ENCODE results near the gene BCL2L14.

BCL2L14 gene

DNA sequence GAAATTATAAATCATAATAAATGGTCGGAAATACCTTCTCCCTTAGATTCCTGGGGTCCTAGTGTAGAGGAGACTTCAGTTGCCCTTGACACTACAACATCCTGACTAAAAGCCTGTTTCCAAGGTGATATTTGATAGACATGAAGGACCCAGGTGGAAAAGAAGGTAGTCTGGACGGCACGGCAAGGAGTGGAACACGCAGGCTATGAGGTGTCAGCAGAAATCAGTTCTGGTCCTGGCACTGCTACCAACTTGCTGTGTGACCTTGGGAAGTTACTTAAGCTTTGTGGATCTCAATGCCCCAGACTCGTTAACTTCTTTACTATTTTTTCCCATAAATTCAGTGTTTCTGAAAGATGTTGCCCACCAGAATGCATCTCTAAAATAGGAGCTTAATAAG, 36.9 kb upstream of the BCL2L14 start:
- H2AFZ ChIP-seq (ENCODE audit: low read length): no peak overlapping the region
- no peaks in the 10 kb centered on the region for H3K79me2 ChIP-seq (ENCODE audit: insufficient read depth, low read length)
- H4K20me1 ChIP-seq (ENCODE audit: insufficient read depth, low read length): no peaks in the 10 kb centered on the region
- TF ChIP-seq EZH2 (IDR thresholded peaks at IDR 0.05; ENCODE audit: borderline replicate concordance, low read length): no peak
- TF ChIP-seq, protein P1, sequence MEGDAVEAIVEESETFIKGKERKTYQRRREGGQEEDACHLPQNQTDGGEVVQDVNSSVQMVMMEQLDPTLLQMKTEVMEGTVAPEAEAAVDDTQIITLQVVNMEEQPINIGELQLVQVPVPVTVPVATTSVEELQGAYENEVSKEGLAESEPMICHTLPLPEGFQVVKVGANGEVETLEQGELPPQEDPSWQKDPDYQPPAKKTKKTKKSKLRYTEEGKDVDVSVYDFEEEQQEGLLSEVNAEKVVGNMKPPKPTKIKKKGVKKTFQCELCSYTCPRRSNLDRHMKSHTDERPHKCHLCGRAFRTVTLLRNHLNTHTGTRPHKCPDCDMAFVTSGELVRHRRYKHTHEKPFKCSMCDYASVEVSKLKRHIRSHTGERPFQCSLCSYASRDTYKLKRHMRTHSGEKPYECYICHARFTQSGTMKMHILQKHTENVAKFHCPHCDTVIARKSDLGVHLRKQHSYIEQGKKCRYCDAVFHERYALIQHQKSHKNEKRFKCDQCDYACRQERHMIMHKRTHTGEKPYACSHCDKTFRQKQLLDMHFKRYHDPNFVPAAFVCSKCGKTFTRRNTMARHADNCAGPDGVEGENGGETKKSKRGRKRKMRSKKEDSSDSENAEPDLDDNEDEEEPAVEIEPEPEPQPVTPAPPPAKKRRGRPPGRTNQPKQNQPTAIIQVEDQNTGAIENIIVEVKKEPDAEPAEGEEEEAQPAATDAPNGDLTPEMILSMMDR (IDR thresholded peaks at IDR 0.05; ENCODE audit: low read length): no peak
- no peaks in the 10 kb centered on the region for H3K36me3 ChIP-seq (ENCODE audit: insufficient read depth, low read length)
- H3K4me3 ChIP-seq (ENCODE audit: low read depth, low read length, poor library complexity, severe bottlenecking): peak overlapping the region; percentile 51
- peaks cover 45% of the 10 kb centered on the region for H3K4me1 ChIP-seq (ENCODE audit: insufficient read depth, low read length, severe bottlenecking)
- H3K27me3 ChIP-seq (ENCODE audit: insufficient read depth, low read length): no peaks in the 10 kb centered on the region
- no peak overlapping the region; the same call in 1 of the 2 replicates for H3K9ac ChIP-seq (ENCODE audit: low read length)
- peak overlapping the region; percentile 17 for H3K27ac ChIP-seq (ENCODE audit: low read depth, low read length, poor library complexity, severe bottlenecking)
- no peaks in the 10 kb centered on the region for H3K9me2 ChIP-seq (ENCODE audit: low read depth, low read length)
- no peaks in the 10 kb centered on the region for H3F3A ChIP-seq (ENCODE audit: insufficient read depth, low read length)
- H3K9me3 ChIP-seq (ENCODE audit: low read length): no peaks in the 10 kb centered on the region
- H3K4me2 ChIP-seq (ENCODE audit: low read length): peak overlapping the region; percentile 68; the same call in 1 of the 2 replicates

DNA sequence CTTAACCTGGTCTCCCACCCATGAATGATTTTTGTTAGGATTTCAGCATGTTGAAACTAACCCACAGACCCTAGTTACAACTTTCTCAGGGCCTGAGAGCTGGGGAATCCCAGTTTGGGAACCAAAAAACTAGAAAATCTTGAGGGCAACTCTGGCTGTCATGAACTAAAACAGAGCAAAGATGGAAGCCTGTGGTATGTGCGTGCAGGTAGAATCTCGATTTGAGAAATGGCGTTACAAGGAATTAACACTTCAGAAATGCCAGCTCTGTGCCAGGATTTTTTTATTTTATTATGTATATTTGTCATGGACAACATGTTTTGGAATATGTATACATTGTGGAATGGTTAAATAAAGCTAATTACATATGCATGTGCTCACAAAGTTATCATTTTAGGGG, 36.4 kb upstream of the BCL2L14 start:
- Histone ChIP-seq H3F3A (ENCODE audit: insufficient read depth, low read length) (no peaks in the 10 kb centered on the region), H3K4me2 (ENCODE audit: low read length) (no peak overlapping the region), H3K9ac (ENCODE audit: low read length) (no peak overlapping the region; the same call in 1 of the 2 replicates), H3K4me3 (ENCODE audit: low read depth, low read length, poor library complexity, severe bottlenecking) (no peak overlapping the region), H3K27ac (ENCODE audit: low read depth, low read length, poor library complexity, severe bottlenecking) (peak overlapping the region; percentile 17), H2AFZ (ENCODE audit: low read length) (no peak overlapping the region), H4K20me1 (ENCODE audit: insufficient read depth, low read length) (no peaks in the 10 kb centered on the region), H3K4me1 (ENCODE audit: insufficient read depth, low read length, severe bottlenecking) (peaks cover 40% of the 10 kb centered on the region), H3K36me3 (ENCODE audit: insufficient read depth, low read length) (no peaks in the 10 kb centered on the region), H3K9me3 (ENCODE audit: low read length) (no peaks in the 10 kb centered on the region), H3K79me2 (ENCODE audit: insufficient read depth, low read length) (no peaks in the 10 kb centered on the region), H3K27me3 (ENCODE audit: insufficient read depth, low read length) (no peaks in the 10 kb centered on the region), H3K9me2 (ENCODE audit: low read depth, low read length) (no peaks in the 10 kb centered on the region)
- TF ChIP-seq, protein P1 (IDR thresholded peaks at IDR 0.05; ENCODE audit: low read length): no peak
- TF ChIP-seq EZH2 (IDR thresholded peaks at IDR 0.05; ENCODE audit: borderline replicate concordance, low read length): no peak

DNA sequence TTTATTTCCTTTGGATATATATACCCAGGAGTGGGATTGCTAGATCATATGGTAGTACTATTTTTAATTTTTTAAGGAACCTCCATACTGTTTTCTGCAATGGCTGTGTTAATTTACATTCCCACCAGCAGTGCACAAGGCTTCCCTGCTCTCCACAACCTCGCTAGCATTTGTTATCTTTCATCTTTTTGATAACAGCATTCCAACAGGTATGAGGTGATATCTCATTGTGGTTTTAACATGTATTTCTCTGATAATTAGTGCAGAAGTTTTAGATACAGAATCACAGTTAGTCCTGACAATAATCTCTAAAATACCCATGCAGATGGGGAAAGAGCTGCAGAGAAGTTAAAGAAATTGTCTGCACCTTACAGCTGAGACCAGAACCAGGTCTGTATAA, 35.5 kb upstream of the BCL2L14 start:
- no peak overlapping the region for H3K27ac ChIP-seq (ENCODE audit: low read depth, low read length, poor library complexity, severe bottlenecking)
- H3K4me2 ChIP-seq (ENCODE audit: low read length): no peak overlapping the region
- no peaks in the 10 kb centered on the region for H3K9me3 ChIP-seq (ENCODE audit: low read length)
- H4K20me1 ChIP-seq (ENCODE audit: insufficient read depth, low read length): no peaks in the 10 kb centered on the region
- no peak overlapping the region for H2AFZ ChIP-seq (ENCODE audit: low read length)
- H3F3A ChIP-seq (ENCODE audit: insufficient read depth, low read length): no peaks in the 10 kb centered on the region
- no peak overlapping the region for H3K4me3 ChIP-seq (ENCODE audit: low read depth, low read length, poor library complexity, severe bottlenecking)
- no peaks in the 10 kb centered on the region for H3K79me2 ChIP-seq (ENCODE audit: insufficient read depth, low read length)
- no peaks in the 10 kb centered on the region for H3K9me2 ChIP-seq (ENCODE audit: low read depth, low read length)
- no peak for TF ChIP-seq EZH2 (IDR thresholded peaks at IDR 0.05; ENCODE audit: borderline replicate concordance, low read length)
- TF ChIP-seq, protein P1 (IDR thresholded peaks at IDR 0.05; ENCODE audit: low read length): no peak
- no peaks in the 10 kb centered on the region for H3K27me3 ChIP-seq (ENCODE audit: insufficient read depth, low read length)
- H3K36me3 ChIP-seq (ENCODE audit: insufficient read depth, low read length): no peaks in the 10 kb centered on the region
- H3K4me1 ChIP-seq (ENCODE audit: insufficient read depth, low read length, severe bottlenecking): peaks cover 39% of the 10 kb centered on the region
- H3K9ac ChIP-seq (ENCODE audit: low read length): no peak overlapping the region

Measured in OCI-LY1 (cell line).